ENCODE measurements around the gene TRERF1.

The TRERF1 gene

GRCh38 chr6:42266538-42266937 lies 185.2 kb downstream of the TRERF1 start:
- Histone ChIP-seq H3F3A (ENCODE audit: insufficient read depth) (no peaks in the 10 kb centered on the region), H3K9me3 (ENCODE audit: insufficient read depth, low read length) (no peaks in the 10 kb centered on the region), H3K36me3 (ENCODE audit: low read length) (no peaks in the 10 kb centered on the region), H3K79me2 (ENCODE audit: insufficient read depth, low read length) (no peaks in the 10 kb centered on the region), H2AFZ (ENCODE audit: low read depth, low read length, severe bottlenecking) (no peak overlapping the region), H3K9ac (ENCODE audit: low read length) (no peak overlapping the region), H3K27me3 (ENCODE audit: low read length) (no peaks in the 10 kb centered on the region), H3K4me2 (ENCODE audit: low read depth, low read length, poor library complexity, severe bottlenecking) (no peak overlapping the region), H3K27ac (ENCODE audit: low read depth, low read length) (no peak overlapping the region), H3K4me3 (ENCODE audit: insufficient read depth, low read length, poor library complexity, severe bottlenecking) (no peak overlapping the region), H3K9me2 (replicated peaks; ENCODE audit: insufficient read depth, low read length) (no peaks in the 10 kb centered on the region), H4K20me1 (ENCODE audit: low read depth, low read length) (no peaks in the 10 kb centered on the region)
- TF ChIP-seq, protein P1, sequence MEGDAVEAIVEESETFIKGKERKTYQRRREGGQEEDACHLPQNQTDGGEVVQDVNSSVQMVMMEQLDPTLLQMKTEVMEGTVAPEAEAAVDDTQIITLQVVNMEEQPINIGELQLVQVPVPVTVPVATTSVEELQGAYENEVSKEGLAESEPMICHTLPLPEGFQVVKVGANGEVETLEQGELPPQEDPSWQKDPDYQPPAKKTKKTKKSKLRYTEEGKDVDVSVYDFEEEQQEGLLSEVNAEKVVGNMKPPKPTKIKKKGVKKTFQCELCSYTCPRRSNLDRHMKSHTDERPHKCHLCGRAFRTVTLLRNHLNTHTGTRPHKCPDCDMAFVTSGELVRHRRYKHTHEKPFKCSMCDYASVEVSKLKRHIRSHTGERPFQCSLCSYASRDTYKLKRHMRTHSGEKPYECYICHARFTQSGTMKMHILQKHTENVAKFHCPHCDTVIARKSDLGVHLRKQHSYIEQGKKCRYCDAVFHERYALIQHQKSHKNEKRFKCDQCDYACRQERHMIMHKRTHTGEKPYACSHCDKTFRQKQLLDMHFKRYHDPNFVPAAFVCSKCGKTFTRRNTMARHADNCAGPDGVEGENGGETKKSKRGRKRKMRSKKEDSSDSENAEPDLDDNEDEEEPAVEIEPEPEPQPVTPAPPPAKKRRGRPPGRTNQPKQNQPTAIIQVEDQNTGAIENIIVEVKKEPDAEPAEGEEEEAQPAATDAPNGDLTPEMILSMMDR (IDR thresholded peaks at IDR 0.05; ENCODE audit: insufficient read depth, low read length, poor library complexity, severe bottlenecking), result no peak

DNA sequence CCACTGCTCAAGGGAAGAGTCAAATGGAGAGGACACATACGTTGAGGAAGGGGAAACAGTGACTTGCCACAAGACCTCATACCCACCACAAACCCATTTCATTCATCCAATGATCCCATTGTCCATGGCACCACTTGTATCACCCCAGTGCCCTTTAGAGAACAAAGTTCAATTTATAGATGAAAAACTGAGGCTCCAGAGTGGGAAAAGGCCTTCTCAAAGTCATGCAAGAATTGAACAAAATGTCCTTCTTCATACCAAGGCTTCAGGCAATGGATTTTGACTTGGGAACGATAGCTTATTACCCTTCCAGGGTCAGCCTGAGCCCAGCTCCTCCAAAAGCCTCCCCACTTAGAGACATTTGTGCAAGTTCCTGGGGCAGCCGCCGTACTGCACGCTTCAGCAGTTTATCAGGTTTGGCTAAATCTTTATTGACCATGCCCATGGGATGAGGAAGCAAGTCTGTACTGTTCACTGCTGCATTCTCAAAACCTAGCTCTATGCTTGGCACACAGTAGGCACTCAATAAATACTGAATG lies 186.8 kb downstream of the TRERF1 start:
- H3K9me2 ChIP-seq (replicated peaks; ENCODE audit: insufficient read depth, low read length), result no peaks in the 10 kb centered on the region
- TF ChIP-seq EZH2phosphoT487 (conservative IDR thresholded peaks at IDR 0.05; ENCODE audit: low read length), result no peak
- TF ChIP-seq, protein P1 (IDR thresholded peaks at IDR 0.05; ENCODE audit: insufficient read depth, low read length, poor library complexity, severe bottlenecking), result no peak
- H3K4me2 ChIP-seq (ENCODE audit: low read depth, low read length, poor library complexity, severe bottlenecking), result no peak overlapping the region
- H4K20me1 ChIP-seq (ENCODE audit: low read depth, low read length), result no peaks in the 10 kb centered on the region
- H3K9ac ChIP-seq (ENCODE audit: low read length), result no peak overlapping the region
- no peaks in the 10 kb centered on the region for H3K79me2 ChIP-seq (ENCODE audit: insufficient read depth, low read length)
- no peaks in the 10 kb centered on the region for H3F3A ChIP-seq (ENCODE audit: insufficient read depth)
- H3K27ac ChIP-seq (ENCODE audit: low read depth, low read length), result no peak overlapping the region
- H3K9me3 ChIP-seq (ENCODE audit: insufficient read depth, low read length), result no peaks in the 10 kb centered on the region
- no peak overlapping the region for H2AFZ ChIP-seq (ENCODE audit: low read depth, low read length, severe bottlenecking)
- no peak overlapping the region for H3K4me3 ChIP-seq (ENCODE audit: insufficient read depth, low read length, poor library complexity, severe bottlenecking)
- no peaks in the 10 kb centered on the region for H3K27me3 ChIP-seq (ENCODE audit: low read length)
- no peaks in the 10 kb centered on the region for H3K36me3 ChIP-seq (ENCODE audit: low read length)

- no peaks in the 10 kb centered on the region for H3K79me2 ChIP-seq (ENCODE audit: insufficient read depth, low read length)
- no peak overlapping the region for H3K4me2 ChIP-seq (ENCODE audit: low read depth, low read length, poor library complexity, severe bottlenecking)
- H3K27ac ChIP-seq (ENCODE audit: low read depth, low read length), result no peak overlapping the region
- H3F3A ChIP-seq (ENCODE audit: insufficient read depth), result no peaks in the 10 kb centered on the region
- no peak overlapping the region for H2AFZ ChIP-seq (ENCODE audit: low read depth, low read length, severe bottlenecking)
- H3K36me3 ChIP-seq (ENCODE audit: low read length), result no peaks in the 10 kb centered on the region
- no peak overlapping the region for H3K4me3 ChIP-seq (ENCODE audit: insufficient read depth, low read length, poor library complexity, severe bottlenecking)
- H3K27me3 ChIP-seq (ENCODE audit: low read length), result no peaks in the 10 kb centered on the region
- H3K9me3 ChIP-seq (ENCODE audit: insufficient read depth, low read length), result no peaks in the 10 kb centered on the region
- no peak overlapping the region for H3K9ac ChIP-seq (ENCODE audit: low read length)
- H3K9me2 ChIP-seq (replicated peaks; ENCODE audit: insufficient read depth, low read length), result no peaks in the 10 kb centered on the region
- no peaks in the 10 kb centered on the region for H4K20me1 ChIP-seq (ENCODE audit: low read depth, low read length)
- TF ChIP-seq, protein P1 (IDR thresholded peaks at IDR 0.05; ENCODE audit: insufficient read depth, low read length, poor library complexity, severe bottlenecking), result no peak
These were observed 187.4 kb downstream of the TRERF1 start for GRCh38 chr6:42264162-42264851.
